ENCODE data around the gene RPL19.

The RPL19 gene

DNA sequence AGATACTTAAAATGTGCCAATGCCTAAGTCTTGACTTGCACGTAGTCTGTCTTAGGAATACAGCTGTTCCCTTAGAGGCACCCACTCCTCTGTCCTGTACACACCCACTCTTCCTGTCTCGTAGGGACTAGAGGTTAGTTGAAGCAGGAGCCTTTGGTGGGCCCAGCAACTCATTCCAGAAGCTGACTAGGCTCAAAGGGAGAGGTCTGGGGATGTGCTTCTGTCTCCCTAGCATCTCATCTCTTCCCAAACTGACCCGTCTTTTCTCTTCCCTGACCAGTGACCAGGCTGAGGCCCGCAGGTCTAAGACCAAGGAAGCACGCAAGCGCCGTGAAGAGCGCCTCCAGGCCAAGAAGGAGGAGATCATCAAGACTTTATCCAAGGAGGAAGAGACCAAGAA, 4.2 kb downstream of the RPL19 start:
- TF ChIP-seq, protein P1, sequence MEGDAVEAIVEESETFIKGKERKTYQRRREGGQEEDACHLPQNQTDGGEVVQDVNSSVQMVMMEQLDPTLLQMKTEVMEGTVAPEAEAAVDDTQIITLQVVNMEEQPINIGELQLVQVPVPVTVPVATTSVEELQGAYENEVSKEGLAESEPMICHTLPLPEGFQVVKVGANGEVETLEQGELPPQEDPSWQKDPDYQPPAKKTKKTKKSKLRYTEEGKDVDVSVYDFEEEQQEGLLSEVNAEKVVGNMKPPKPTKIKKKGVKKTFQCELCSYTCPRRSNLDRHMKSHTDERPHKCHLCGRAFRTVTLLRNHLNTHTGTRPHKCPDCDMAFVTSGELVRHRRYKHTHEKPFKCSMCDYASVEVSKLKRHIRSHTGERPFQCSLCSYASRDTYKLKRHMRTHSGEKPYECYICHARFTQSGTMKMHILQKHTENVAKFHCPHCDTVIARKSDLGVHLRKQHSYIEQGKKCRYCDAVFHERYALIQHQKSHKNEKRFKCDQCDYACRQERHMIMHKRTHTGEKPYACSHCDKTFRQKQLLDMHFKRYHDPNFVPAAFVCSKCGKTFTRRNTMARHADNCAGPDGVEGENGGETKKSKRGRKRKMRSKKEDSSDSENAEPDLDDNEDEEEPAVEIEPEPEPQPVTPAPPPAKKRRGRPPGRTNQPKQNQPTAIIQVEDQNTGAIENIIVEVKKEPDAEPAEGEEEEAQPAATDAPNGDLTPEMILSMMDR (IDR thresholded peaks at IDR 0.05), result no peak

DNA sequence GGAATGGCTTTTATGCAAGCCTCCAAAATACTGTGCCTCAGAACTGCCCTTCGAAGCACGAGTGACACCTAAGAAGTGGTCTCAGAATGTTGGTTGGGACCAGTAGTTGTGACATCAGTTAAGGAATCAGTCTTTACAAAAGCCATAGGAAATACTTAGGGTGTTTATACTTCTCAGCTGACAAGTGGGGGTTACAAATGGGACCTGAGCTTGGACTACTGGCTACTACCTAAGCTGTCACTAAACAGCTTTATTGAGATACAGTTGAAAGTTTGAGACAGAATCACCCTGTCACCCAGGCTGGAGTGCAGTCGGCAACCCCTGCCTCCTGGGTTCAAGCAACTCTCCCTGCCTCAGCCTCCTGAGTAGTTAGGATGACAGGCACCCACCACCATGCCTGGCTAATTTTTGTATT, 5.0 kb downstream of the RPL19 start:
- TF ChIP-seq, protein P1 (IDR thresholded peaks at IDR 0.05), result no peak

DNA sequence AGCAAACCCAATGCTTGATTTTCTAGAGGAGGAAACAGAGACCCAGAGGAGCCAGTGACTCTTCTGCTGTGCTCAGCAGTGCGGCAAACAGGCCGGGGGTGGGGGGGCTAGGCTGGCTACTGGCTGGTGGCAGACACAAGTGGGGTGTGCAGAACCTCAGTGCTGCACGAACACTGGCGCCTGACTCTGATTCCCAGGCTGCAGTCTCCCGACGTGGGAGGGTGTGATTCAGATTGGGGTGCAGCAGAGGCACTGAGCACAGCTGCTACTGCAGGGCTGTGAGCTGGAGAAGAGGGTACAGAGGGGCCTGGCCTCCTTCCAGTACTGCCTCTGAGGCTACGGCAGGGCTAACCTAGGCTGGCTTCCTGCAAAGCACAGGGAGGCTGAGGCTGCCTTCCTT, 8.1 kb downstream of the RPL19 start:
- TF ChIP-seq, protein P1 (IDR thresholded peaks at IDR 0.05), result no peak

DNA sequence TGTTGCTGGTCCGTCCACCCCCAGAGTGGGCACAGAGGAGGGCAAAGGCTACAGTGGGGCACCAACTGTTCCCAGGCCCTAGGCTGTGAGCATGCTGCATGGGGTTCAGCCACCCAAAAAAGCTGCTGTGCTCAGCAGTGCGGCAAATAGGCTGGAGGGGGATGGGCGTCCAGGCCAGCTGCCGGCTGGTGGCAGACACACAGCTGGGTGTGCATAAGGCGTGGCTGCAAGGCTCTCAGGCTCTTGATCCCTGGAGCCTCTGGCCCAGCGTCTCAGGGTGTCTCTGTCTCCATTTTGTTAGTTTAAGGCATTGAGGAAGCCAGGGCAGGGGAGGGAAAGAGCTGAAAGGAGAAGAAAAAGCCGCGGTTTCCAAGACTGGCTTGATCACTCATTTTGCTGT, 8.8 kb downstream of the RPL19 start:
- TF ChIP-seq, protein P1 (IDR thresholded peaks at IDR 0.05), result no peak

DNA sequence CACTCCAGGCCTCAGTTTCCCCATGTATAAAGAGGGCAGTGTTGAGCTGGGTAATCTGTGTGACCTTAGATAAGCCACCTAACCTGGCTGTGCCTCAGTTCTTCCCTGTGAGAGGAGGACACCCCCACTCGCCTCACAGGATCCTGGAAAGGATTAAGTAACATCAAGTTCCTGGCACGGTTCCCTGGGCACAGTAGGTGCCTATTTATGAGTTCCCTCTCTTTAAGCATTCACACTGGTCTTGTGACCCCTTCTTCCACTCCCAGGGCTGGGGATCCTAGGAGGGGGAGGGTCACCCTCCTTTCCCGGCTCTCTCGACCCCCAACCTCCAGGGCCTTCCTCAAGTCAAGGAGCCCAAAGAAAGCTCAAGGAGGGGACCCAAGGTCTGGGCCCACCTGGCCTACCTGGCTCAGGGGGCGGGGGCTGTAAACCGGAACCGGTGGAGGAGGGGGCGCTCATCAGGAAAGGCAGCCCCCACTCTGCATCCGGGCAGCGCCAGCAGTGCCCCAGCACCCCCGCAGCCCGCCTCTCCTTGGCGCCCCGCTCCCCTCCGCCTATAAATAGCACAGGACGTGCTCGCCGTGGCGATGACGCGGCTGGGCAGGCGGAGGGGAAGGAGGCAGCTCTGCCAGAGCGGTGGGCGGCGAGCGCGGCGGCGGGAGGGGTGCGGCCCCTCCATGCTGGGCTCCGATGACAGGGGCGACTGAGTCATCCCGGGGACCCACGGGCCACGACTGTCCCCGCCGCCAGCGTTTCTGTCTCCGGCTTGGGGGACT, 9.4 kb downstream of the RPL19 start:
- TF ChIP-seq, protein P1 (IDR thresholded peaks at IDR 0.05), result no peak

DNA sequence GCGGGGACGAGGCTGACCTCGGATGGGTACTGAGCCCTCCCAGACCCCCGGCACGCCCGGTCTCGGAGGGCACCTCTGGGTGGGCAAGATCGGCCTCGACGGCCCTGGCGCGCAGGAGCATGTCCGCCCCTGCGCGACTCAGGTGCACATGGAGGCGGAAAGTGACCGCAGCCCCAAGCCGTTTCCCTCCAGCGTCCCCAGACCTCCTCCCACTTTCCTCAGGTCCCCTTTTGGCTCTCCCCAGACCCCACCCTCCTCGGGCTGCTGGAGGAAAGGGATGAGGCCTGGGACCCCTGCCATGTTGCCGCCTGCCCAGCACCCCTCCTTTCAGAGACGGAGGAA, 10.0 kb downstream of the RPL19 start:
- TF ChIP-seq, protein P1 (IDR thresholded peaks at IDR 0.05), result no peak

DNA sequence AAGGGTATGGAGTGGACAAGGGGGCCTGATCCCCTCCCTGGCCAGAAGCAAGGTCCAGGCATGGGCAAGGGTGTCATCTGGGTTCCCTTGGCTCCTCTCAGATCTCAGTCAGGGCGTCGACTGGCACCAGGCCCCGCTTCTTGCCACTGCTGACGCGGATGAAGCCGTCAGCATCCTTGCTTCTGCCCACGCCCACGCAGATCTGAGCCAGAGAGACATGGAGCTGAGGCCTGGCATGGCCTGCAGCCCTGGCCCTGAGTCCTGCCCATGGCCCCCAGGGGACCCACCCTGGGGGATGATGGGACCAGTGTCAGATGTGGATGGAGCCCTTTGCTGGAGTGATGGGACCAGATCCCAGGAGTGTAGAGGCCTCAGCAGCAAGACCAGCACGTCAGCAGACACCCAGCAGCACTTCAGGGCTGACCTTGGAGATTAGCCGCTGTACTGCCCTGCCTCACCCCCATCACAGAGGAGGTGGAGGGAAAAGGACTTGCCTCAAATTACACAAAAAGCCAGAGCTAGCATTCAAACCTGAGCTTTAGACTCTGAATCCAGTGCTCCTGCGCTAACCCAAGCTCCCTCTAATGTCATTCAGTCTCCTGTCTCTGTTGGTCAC, 12.2 kb downstream of the RPL19 start:
- TF ChIP-seq, protein P1 (IDR thresholded peaks at IDR 0.05), result no peak

Measured in LNCAP (cell line).